Neural crest cell (in vitro differentiated cells): ENCODE measurements around the gene TROAP. TPM values are rescaled to one million over a fixed set of nuclear protein-coding genes. Genes with fewer than 3 reads are reported as not detected.

Experiments
- DNase-seq: peaks from one replicate; pipeline ENCODE4 v3.0.0; 2021; ENCODE audit warnings: low read depth, mixed read lengths, low spot score
- H3K27ac Mint-ChIP-seq: one replicate; pipeline ENCODE4 v1.8.0; 2021; ENCODE audit warnings: mild to moderate bottlenecking, mixed read lengths; ENCODE audit not compliant: unreplicated experiment
- H3K27me3 Mint-ChIP-seq: 2 replicates; pipeline ENCODE4 v1.8.0; 2021; ENCODE audit warnings: low read depth, mild to moderate bottlenecking, mixed read lengths
- H3K36me3 Mint-ChIP-seq: 2 replicates; pipeline ENCODE4 v1.8.0; 2021; ENCODE audit warnings: low read depth, mild to moderate bottlenecking, mixed read lengths
- H3K4me1 Mint-ChIP-seq: 2 replicates; pipeline ENCODE4 v1.8.0; 2021; ENCODE audit warnings: mixed read lengths
- H3K4me3 Mint-ChIP-seq: one replicate; pipeline ENCODE4 v1.8.0; 2021; ENCODE audit warnings: mild to moderate bottlenecking, mixed read lengths
- H3K9me3 Mint-ChIP-seq: 2 replicates; pipeline ENCODE4 v1.8.0; 2021; ENCODE audit warnings: mixed read lengths
- total RNA-seq: library from RNA; stranded (reverse); gene quantifications from 2 replicates; pipeline ENCODE4 v1.2.1, GENCODE V29; 2021
- TF ChIP-seq, protein P1 (sequence below): fragments of 200-600 bp; sonication (generic); conservative IDR thresholded peaks from 2 replicates; pipeline ENCODE4 v1.5.0; 2021; ENCODE audit warnings: antibody characterized with exemption, mild to moderate bottlenecking

The TROAP gene
- total RNA-seq, 1 donor from 2014 or later: 91.2 TPM

DNA sequence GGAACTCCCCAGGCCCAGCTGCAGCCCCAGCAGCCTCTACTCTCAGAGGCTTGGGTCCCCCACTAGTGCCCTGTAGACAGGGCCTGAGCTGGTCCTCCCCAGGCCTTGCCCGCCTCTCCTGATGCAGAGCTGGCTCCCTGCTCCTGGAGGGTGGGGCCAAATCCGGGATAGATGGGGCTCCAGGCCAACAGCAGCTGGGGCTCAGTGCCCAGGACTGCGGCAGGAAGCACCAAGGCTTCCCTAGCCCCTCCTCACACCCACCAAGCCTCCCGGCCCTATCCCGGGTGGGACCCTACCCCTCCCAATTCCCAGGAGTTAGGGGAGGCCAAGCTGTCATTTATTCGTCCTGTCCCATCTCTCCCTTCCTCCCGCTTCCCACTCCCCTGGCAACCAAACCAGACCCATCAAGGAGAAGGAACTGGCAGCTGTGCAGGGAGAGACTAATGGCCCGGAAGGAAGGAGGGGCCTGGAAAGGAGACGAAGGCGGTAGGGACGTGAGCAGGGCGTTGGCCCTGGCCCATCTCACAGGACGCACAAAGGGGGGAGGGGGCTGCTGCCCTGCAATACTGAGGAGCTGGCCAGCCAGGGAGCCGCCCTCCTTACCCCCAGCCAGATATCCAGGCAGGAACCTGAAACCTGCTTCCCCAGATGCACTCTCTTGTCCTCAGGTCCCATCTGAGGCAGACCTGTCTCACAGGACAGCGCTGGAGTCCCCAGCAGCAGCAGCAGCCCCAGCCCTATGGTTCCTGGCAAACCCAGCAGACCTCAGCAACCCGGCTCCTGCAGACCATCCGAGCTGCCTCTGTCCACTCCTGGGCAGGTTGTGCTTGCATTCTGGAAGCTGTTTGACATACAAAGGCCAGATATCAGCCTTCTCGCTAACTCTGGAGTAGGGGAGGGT is 29.7 kb upstream of the TROAP start:
- H3K27ac Mint-ChIP-seq: no peak overlapping the region
- DNase-seq: no peak
- peaks cover 77% of the 10 kb centered on the region for H3K27me3 Mint-ChIP-seq
- TF ChIP-seq, protein P1, sequence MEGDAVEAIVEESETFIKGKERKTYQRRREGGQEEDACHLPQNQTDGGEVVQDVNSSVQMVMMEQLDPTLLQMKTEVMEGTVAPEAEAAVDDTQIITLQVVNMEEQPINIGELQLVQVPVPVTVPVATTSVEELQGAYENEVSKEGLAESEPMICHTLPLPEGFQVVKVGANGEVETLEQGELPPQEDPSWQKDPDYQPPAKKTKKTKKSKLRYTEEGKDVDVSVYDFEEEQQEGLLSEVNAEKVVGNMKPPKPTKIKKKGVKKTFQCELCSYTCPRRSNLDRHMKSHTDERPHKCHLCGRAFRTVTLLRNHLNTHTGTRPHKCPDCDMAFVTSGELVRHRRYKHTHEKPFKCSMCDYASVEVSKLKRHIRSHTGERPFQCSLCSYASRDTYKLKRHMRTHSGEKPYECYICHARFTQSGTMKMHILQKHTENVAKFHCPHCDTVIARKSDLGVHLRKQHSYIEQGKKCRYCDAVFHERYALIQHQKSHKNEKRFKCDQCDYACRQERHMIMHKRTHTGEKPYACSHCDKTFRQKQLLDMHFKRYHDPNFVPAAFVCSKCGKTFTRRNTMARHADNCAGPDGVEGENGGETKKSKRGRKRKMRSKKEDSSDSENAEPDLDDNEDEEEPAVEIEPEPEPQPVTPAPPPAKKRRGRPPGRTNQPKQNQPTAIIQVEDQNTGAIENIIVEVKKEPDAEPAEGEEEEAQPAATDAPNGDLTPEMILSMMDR: no peak
- H3K9me3 Mint-ChIP-seq: no peaks in the 10 kb centered on the region
- no peaks in the 10 kb centered on the region for H3K36me3 Mint-ChIP-seq
- peaks cover 7% of the 10 kb centered on the region for H3K4me1 Mint-ChIP-seq
- no peak overlapping the region for H3K4me3 Mint-ChIP-seq

DNA sequence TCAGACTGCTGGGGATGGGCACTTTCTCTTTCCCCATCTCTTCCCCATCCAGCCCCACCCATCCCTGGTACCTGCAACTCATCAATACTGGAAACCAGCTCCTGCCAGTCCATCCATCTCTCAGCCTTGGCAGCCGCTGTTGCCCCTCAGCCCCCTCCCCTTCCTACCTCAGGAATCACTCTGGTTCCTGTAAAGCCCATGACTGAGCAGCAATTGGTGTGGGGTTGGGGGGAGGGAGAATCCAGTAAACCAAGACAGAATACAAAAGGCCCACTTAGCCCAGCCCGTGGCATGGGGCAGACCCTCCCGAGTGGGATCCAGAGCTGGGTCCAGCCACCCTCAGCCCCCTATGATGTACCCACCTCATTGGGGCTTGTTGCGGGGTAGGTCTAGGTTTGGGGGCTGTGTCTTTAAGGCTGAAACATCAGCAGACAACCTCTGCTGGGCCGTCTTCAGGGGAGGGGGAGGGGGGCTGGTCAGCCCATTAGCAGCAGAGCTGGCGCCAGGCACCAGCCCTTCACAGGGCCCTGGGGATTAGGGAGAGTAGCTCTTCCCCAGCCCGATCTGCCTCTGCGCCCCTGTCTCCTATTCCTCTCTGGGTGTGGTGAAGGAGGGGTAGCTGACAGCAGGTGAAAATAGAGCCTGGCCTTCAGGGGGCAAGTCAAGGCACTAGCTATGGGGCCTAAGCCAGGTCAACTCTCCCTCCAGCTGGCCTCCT is 28.8 kb upstream of the TROAP start:
- Mint-ChIP-seq H3K27ac (no peak overlapping the region), H3K9me3 (no peaks in the 10 kb centered on the region), H3K27me3 (peaks cover 81% of the 10 kb centered on the region), H3K4me3 (no peak overlapping the region), H3K36me3 (no peaks in the 10 kb centered on the region), H3K4me1 (peaks cover 4% of the 10 kb centered on the region)
- no peak for DNase-seq
- TF ChIP-seq, protein P1: no peak

DNA sequence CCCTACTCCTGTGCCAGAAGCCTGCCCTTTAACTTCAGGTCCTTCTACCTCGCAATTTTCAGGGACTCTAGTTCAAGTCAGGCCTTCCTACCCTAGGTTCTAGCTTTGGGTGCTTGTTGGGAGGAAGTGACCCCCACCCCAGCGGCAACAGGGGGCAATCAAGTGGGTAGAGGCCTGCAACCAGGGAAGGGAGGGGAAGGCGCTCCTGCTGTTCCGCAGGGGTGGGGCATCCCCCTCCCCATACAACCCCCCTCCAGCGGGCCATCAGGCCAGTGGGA is 28.3 kb upstream of the TROAP start:
- no peak for DNase-seq

DNA sequence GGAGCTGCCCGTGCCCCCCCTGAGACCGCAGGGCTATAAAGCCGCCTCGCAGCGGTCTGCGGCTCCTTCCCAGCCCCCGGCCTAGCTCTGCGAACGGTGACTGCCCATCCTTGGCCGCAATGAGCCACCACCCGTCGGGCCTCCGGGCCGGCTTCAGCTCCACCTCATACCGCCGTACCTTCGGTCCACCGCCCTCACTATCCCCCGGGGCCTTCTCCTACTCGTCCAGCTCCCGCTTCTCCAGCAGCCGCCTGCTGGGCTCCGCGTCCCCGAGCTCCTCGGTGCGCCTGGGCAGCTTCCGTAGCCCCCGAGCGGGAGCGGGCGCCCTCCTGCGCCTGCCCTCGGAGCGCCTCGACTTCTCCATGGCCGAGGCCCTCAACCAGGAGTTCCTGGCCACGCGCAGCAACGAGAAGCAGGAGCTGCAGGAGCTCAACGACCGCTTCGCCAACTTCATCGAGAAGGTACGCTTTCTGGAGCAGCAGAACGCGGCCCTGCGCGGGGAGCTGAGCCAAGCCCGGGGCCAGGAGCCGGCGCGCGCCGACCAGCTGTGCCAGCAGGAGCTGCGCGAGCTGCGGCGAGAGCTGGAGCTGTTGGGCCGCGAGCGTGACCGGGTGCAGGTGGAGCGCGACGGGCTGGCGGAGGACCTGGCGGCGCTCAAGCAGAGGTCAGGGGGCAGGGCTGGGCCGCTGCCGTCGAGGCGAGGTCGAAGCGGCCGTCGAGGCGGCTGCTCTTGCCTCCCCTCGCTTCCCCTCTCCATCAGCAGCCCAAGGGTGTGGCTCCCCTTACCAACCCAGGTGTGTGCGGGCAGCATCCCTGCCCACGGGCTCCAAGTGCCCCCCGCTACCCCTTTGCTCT is 27.7 kb upstream of the TROAP start, which contains the start of gene PRPH:
Gene PRPH (plus strand): TSS at position 66 of the 855 bp plus-strand sequence. CDS start 54 bp downstream, at position 120.
- TF ChIP-seq, protein P1: no peak
- Mint-ChIP-seq H3K36me3 (no peaks in the 10 kb centered on the region), H3K4me3 (no peak within 1 kb of the TSS), H3K27ac (no peak within 1 kb of the TSS), H3K9me3 (no peaks in the 10 kb centered on the region), H3K4me1 (peaks cover 4% of the 10 kb centered on the region), H3K27me3 (peaks cover 84% of the 10 kb centered on the region)
- DNase-seq: no peak

More for the DNA sequence above, 28.3 kb upstream of the TROAP start:
- no peaks in the 10 kb centered on the region for H3K9me3 Mint-ChIP-seq
- no peaks in the 10 kb centered on the region for H3K36me3 Mint-ChIP-seq
- H3K27ac Mint-ChIP-seq: no peak overlapping the region
- H3K4me1 Mint-ChIP-seq: peaks cover 4% of the 10 kb centered on the region
- peaks cover 84% of the 10 kb centered on the region for H3K27me3 Mint-ChIP-seq
- H3K4me3 Mint-ChIP-seq: no peak overlapping the region
- TF ChIP-seq, protein P1: no peak
